GM19043 (cell line): Measurements from ENCODE around the gene C6orf136.
"Not testable (repeated sequence)": the region's sequence is repeated elsewhere in the genome, so short reads cannot be mapped to it uniquely, and the experiment has no call there.

Experiments
- ATAC-seq: cut with Tn5 transposase; IDR thresholded peaks from one replicate; pipeline ENCODE4 v1.9.1; 2021; ENCODE audit warnings: low read depth; ENCODE audit not compliant: unreplicated experiment

C6orf136 gene

GRCh38 chr6:30655743-30656094 lies 8.8 kb downstream of the C6orf136 start:
- no peak for ATAC-seq

- no peak for ATAC-seq
Observed at GRCh38 chr6:30656513-30656912, 9.6 kb downstream of the C6orf136 start.

- ATAC-seq = no peak
Observed at GRCh38 chr6:30657454-30657853, 10.5 kb downstream of the C6orf136 start.

- not testable (repeated sequence) for ATAC-seq
Observed at GRCh38 chr6:30657922-30658321, 11.0 kb downstream of the C6orf136 start.

GRCh38 chr6:30664994-30665767 lies 18.2 kb downstream of the C6orf136 start:
- ATAC-seq = no peak

- not testable (repeated sequence) for ATAC-seq
Observed at GRCh38 chr6:30666300-30666699, 19.4 kb downstream of the C6orf136 start.

GRCh38 chr6:30670760-30671527 lies 24.0 kb downstream of the C6orf136 start:
- ATAC-seq = no peak

- peak; percentile 72 for ATAC-seq
Observed at GRCh38 chr6:30672445-30673253, 25.7 kb downstream of the C6orf136 start, which contains the start of gene DHX16. TSS of gene DHX16 (minus strand) at chr6:30673006. CDS start at chr6:30672841, 165 bp downstream.

GRCh38 chr6:30676660-30677285 lies 29.8 kb downstream of the C6orf136 start:
- ATAC-seq = no peak

- ATAC-seq = no peak
Observed at GRCh38 chr6:30678964-30679726, 32.2 kb downstream of the C6orf136 start.

GRCh38 chr6:30679765-30680535 lies 33.0 kb downstream of the C6orf136 start:
- no peak for ATAC-seq

GRCh38 chr6:30681766-30682142 lies 34.8 kb downstream of the C6orf136 start:
- no peak for ATAC-seq

GRCh38 chr6:30682143-30683117 lies 35.5 kb downstream of the C6orf136 start:
- ATAC-seq = peak; percentile 35

GRCh38 chr6:30683183-30683979 lies 36.4 kb downstream of the C6orf136 start:
- ATAC-seq = no peak

GRCh38 chr6:30683980-30684338 lies 37.0 kb downstream of the C6orf136 start:
- no peak for ATAC-seq

GRCh38 chr6:30684386-30685156 lies 37.6 kb downstream of the C6orf136 start:
- ATAC-seq = no peak
